KOPT-K1 (cell line): Measurements from ENCODE around the gene CNTN1.

ENCODE experiments used
- H3K27ac ChIP-seq: fragments of 200-600 bp; sonication (generic); 2 replicates; pipeline ENCODE4 v1.5.1; 2016; ENCODE audit warnings: antibody characterized with exemption, mild to moderate bottlenecking, low read depth, low read length; ENCODE audit not compliant: poor library complexity, severe bottlenecking
- H3K36me3 ChIP-seq: fragments of 200-600 bp; sonication (generic); 2 replicates; pipeline ENCODE4 v1.5.1; 2017; ENCODE audit warnings: antibody characterized with exemption, mild to moderate bottlenecking, low read length, moderate library complexity; ENCODE audit not compliant: insufficient read depth
- H3K9me3 ChIP-seq: fragments of 200-600 bp; sonication (generic); 2 replicates; pipeline ENCODE4 v1.5.1; 2017; ENCODE audit warnings: antibody characterized with exemption, low read length, mild to moderate bottlenecking; ENCODE audit not compliant: insufficient read depth, poor library complexity, severe bottlenecking

The CNTN1 gene

DNA sequence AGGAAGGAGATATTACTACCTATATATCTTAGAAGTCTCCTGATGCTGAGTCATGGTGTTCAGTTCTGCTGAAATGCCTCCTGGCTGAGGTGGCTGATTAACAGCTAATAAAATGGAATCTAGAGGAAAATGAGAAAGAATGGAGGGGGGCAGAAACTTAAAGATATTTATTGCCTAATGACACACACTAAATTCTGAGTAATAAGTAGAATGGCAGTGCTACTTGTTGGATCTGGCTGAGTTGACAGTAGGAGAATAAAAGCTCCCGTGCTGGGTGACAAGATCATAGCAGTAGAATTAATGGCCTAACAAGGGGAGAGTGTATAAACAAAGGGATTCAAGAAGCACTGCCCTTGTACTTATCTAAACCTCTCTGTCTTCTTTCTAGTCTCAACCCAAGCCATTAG, 137.5 kb downstream of the CNTN1 start:
- Histone ChIP-seq H3K27ac (no peak overlapping the region), H3K9me3 (no peaks in the 10 kb centered on the region), H3K36me3 (no peaks in the 10 kb centered on the region)

DNA sequence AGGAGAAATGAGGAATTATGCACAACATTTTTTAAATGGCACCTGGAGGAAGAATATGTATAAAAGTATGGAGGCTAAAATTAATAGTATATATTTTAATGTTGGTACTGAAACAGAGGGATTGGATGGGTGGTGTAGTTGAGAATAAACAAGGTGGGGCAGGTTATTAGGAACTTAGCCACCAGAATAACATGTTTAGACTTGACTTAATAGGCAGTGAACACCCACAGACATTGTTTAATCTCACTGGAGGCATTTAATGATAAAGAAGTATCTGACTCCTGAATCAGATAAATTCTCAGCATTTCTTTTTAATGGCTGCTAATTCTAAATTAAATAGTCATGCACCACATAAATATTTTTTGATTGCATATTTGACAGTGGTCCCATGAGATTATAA, 139.7 kb downstream of the CNTN1 start:
- no peak overlapping the region for H3K27ac ChIP-seq
- H3K36me3 ChIP-seq = no peaks in the 10 kb centered on the region
- H3K9me3 ChIP-seq = no peaks in the 10 kb centered on the region

DNA sequence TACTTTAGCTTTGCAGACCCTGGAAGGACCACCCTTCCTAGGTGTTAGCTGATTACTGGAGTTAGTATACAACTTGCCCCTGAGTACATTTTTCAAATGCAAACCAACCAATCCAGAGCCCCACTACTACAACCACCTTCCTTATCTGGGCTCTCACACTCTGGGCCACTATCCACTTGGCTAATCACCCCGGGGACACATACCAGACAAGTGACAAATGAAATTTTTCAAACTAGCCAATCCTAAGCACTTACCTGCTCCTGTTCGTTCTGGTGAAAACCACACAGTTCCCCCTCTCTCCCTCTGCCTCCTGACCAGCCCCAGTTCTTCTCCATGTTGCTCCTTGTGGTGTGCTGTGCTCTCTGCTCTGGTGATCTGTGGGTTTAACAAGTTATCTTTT, 140.4 kb downstream of the CNTN1 start:
- Histone ChIP-seq H3K36me3 (no peaks in the 10 kb centered on the region), H3K27ac (no peak overlapping the region), H3K9me3 (no peaks in the 10 kb centered on the region)

DNA sequence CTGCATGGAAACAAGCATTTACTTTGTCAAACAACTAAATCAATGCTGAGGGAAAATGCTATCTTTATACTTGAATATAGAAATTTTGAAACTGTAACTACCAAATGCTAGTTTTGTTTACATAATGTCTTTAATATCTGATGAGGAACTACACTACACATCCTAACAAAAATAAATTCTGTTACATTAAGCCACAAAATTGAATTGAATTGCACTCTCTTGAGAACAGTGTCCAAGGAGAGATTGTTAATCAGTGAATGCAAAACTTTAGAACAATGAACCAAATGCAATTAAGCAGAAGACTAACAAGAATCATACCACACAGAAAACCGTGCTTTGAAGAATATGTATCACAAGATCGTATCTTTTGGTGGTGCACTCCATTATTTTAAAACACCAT, 141.6 kb downstream of the CNTN1 start:
- Histone ChIP-seq H3K36me3 (no peaks in the 10 kb centered on the region), H3K27ac (no peak overlapping the region), H3K9me3 (no peaks in the 10 kb centered on the region)

DNA sequence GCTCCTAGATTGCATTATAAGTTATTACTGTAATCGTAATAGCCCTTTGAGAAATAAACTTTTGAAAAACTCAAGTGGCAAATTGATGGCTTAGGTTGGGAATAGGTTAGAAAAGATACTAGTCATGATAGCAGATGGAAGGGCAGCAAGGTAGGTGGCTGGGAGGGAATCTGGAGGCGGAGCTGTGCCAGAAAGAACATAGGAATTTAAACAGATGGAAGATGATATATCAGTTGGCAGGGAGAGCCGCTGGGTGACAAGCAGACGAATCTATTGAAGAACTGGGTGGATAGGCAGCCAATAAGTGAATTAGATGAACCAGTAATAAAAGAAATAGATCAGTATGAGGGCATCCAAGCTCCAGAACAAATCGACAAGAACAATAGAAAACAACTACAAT, 142.1 kb downstream of the CNTN1 start:
- no peaks in the 10 kb centered on the region for H3K36me3 ChIP-seq
- H3K27ac ChIP-seq = no peak overlapping the region
- H3K9me3 ChIP-seq = no peaks in the 10 kb centered on the region

DNA sequence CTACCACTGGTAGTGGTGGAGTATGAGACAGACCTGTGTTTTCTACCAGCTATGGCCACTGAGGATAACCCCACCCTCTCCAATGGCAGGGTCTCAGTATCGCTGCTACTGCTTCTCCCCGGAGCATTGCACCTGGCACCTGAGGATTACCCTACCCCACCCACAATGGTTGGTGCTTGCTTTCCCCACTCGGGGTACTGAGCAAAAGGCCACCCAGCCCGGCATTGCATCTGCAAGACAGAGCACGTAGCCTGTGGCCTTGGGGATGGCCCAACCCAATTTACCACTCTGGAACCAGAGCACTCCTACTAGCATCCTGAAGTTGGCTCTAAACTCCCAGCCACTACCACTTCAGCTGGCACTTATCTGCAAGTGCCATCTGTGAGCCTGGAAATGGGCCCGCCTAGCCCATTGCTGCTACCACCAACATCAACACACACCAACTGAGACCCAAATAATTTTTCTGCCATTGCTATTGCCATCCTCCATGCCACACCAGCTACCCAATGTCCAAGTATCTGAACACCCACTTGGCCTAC, 145.7 kb downstream of the CNTN1 start:
- H3K36me3 ChIP-seq = no peaks in the 10 kb centered on the region
- H3K27ac ChIP-seq = no peak overlapping the region
- no peaks in the 10 kb centered on the region for H3K9me3 ChIP-seq

DNA sequence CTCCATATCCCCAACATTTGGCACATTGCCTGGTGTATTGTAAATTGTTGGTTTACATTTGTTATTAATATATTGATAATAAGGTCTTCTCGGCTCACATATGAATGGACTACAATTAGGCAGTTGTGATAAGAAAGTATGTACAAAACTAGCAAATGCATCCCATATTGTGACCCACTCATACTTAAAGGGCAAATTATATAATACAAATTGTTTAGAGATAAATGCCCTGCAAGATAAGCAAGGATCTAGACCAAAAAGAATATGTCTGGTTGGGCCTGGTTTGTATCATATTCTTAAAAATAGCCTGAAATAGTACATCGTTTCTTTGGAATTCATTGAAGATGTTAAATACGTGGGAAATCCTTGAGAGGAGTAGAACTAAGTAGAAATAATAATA, 151.3 kb downstream of the CNTN1 start:
- H3K9me3 ChIP-seq = no peaks in the 10 kb centered on the region
- H3K36me3 ChIP-seq = no peaks in the 10 kb centered on the region
- no peak overlapping the region for H3K27ac ChIP-seq

DNA sequence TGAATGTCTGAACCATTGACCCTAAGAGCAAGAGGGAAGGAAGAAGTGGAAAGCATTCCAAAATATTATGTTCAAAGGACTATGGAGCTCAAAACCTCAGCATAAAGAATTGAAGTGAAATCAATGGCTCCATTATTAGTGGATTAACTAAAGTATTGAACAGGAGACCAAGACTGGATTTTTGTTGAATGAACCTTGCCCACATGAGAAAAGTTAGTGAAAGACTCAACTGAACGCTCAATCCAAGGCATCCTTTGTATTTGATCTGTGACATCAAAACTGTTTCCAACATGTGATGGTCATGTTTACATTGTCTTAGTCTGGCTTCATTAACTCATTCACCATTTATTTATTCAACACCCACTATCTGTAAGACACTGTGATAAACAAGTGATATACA, 161.0 kb downstream of the CNTN1 start:
- Histone ChIP-seq H3K27ac (no peak overlapping the region), H3K9me3 (no peaks in the 10 kb centered on the region), H3K36me3 (no peaks in the 10 kb centered on the region)

DNA sequence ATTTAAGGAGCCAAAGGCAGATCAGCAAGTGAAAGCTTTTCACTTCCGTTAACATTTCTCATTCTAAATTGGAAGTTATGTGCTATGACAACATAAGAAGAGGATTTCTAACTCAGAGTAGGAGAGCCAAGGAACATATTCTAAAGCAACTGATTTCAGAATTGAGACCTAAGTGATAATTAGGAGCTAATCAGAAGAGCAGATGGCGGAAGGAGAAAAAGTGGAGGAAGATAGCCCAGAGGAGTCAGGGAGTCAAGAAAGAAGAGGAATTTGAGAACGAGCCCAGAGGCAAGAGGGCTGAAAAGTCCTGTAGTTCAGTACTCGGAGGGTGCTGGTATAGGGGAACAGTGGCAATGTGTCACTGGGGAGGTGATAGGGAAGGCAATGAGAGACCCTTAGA, 162.4 kb downstream of the CNTN1 start:
- no peaks in the 10 kb centered on the region for H3K36me3 ChIP-seq
- no peaks in the 10 kb centered on the region for H3K9me3 ChIP-seq
- H3K27ac ChIP-seq = no peak overlapping the region

DNA sequence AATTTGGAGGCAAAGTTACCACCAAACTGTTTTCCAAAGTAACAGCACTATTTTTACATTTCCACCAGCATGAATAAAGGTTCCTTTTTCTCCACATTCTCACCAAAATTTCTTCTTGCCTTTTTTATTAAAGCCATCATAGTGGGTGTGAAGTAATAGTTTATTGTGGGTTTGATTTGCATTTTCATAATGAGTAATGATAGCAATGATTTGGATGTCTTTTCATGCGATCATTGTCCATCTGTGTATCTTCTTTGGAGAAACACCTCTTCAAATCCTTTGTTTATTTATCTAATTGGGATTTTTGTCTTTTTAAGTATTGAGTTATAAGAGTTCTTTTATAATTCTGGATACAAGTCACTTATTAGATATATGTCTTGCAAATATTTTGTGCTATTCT, 172.7 kb downstream of the CNTN1 start:
- Histone ChIP-seq H3K36me3 (no peaks in the 10 kb centered on the region), H3K9me3 (no peaks in the 10 kb centered on the region), H3K27ac (no peak overlapping the region)

DNA sequence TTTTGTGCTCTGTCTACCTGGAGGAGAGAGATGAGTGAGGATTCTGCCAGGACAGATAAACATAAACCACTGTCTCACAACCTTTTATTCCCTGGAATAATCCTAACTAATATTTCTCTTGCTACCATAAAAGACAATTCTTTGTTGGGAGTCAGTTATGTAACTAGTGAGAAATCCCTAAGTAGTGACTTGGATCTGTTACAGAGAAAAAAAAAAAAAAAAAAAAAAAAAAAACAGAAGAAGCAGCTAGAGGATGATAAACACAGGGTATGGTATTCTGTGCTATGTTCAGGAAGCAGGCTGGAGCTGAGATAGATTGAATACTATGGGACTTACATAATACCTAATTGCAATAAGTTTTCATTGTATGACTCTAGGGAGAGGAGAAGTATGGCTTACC, 178.7 kb downstream of the CNTN1 start:
- H3K36me3 ChIP-seq = no peaks in the 10 kb centered on the region
- H3K9me3 ChIP-seq = no peaks in the 10 kb centered on the region
- no peak overlapping the region for H3K27ac ChIP-seq

DNA sequence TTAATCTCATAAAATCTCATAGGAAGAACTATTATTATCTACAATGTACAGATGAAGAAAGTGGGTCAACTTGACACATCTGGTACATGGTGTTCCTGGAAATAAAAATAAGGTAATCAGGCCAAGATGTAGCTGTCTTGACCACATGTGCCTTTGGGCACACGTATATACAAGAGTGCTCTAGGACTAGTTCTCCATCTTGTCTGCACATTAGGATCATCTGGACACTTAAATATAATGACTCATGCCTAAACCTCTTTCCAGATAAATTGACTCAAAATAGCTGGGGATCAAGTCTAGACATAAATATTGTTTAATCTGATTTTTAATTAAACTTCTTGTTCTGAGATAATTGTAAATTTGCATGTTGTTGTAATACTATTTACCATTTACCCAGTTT, 182.6 kb downstream of the CNTN1 start:
- Histone ChIP-seq H3K36me3 (no peaks in the 10 kb centered on the region), H3K9me3 (no peaks in the 10 kb centered on the region), H3K27ac (no peak overlapping the region)

DNA sequence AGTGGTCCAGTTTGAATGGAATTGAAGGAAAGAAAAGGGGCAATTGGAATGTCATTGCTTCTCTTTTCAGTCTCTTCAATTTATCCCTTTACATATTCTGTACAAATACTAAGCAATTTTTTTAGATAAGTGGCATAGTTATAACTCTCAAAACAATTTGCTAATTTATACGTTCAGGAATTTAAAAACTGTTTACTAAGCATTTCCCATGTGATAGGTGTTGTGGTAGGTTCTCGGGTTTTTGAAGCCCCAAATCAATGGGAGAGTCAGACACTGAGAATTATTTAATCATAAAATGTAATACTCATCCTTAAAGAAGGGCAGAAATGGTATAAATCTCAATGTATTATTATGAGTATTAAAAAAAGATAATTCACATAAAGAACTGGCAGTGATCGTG, 197.1 kb downstream of the CNTN1 start:
- no peaks in the 10 kb centered on the region for H3K36me3 ChIP-seq
- no peak overlapping the region for H3K27ac ChIP-seq
- H3K9me3 ChIP-seq = no peaks in the 10 kb centered on the region

DNA sequence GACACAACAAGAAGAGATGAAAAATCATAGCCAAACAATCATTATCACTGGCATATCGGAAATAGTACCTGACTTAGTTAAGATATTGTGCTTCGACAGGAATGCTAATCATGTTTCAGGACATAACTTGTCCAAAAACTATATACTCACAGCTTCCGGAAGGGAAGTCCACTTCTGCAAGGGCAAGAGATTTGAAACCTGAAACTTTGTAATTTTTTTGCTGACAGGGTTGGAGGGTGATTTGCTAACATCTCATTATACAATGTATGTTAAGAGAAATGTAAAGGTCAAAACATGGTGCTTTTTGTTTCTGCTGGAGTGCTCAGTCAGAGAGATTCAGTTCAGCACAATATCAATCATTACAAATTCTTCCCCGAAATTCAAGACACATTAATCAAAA, 200.3 kb downstream of the CNTN1 start:
- Histone ChIP-seq H3K9me3 (no peaks in the 10 kb centered on the region), H3K36me3 (no peaks in the 10 kb centered on the region), H3K27ac (no peak overlapping the region)

DNA sequence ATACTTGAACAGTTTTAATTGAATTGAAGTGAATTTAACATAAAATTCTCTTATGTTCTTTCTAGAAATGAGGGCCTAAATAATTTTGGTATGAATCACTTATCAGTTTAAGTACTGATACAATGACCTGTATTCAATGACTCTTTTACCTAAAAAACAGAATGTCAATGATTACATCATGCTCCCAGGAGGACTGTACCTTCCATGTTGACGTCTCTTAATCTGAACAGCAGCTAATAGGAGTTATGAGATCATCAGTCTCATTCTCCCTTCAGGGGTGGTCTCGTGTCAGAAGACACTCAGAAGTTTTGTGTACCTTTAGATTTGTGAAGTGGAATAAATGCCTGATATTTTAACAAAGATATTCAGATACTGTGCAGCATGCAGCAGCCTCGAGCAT, 206.3 kb downstream of the CNTN1 start:
- no peaks in the 10 kb centered on the region for H3K9me3 ChIP-seq
- no peak overlapping the region for H3K27ac ChIP-seq
- no peaks in the 10 kb centered on the region for H3K36me3 ChIP-seq

DNA sequence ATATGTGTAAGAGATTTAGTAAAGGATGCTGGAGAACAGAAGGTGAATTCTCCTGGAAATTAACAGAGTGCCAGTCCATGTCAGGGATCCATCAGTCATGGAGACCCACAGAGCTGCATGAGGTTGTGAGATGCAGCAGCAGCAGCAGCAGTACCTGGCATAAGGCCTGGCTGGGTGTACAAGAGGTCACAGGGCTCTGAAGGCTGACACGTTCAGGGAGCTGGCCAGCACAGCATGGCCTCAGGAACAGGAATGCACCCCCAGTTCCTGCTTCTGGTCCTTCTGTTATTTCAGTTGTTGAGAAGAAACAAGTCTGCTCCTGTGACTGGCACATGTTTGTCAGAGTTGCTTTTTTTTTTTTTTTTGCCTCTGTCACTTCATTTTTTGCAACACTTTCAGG, 210.8 kb downstream of the CNTN1 start:
- H3K27ac ChIP-seq = no peak overlapping the region
- no peaks in the 10 kb centered on the region for H3K9me3 ChIP-seq
- no peaks in the 10 kb centered on the region for H3K36me3 ChIP-seq

DNA sequence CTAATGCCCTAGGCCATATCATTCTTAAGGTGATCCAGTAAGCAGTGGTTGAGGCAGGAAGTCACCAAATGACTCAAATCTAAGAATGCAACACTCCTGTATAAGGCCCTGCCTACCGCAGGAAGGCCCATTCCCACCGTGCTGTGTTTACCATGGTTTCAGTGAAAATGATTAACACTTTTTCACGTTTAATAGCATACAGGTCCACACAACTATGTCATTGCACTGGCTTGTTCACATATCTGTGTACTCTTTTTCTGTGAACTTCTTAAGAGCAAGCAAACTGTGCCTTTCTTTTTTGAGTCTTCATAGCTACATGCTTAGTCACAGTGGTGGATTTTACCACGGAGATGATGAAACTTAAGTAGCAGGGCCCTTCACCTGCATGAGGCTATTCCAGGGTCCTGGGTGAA, 214.9 kb downstream of the CNTN1 start:
- Histone ChIP-seq H3K9me3 (no peaks in the 10 kb centered on the region), H3K27ac (no peak overlapping the region), H3K36me3 (no peaks in the 10 kb centered on the region)
